AG10803 (cell line): ENCODE measurements around the gene DLGAP1.
A peak's percentile ranks its signal among the peaks of the same experiment; 100 is the strongest.

Experiments
- DNase-seq: peaks from one replicate; pipeline ENCODE4 v3.0.0; 2010; ENCODE audit warnings: low read depth
- H3K4me3 ChIP-seq: 2 replicates; pipeline ENCODE4 v1.5.1; 2011; ENCODE audit warnings: mild to moderate bottlenecking, low read length, control low read depth
- TF ChIP-seq, protein P1 (sequence below): conservative IDR thresholded peaks from 2 replicates; pipeline ENCODE4 v1.5.1; 2011; ENCODE audit warnings: mild to moderate bottlenecking, low read length, control low read depth, inconsistent platforms

Gene DLGAP1

GRCh38 chr18:4077204-4077603 lies 377.9 kb downstream of the DLGAP1 start:
- DNase-seq = no peak
- H3K4me3 ChIP-seq = no peak overlapping the region
- TF ChIP-seq, protein P1, sequence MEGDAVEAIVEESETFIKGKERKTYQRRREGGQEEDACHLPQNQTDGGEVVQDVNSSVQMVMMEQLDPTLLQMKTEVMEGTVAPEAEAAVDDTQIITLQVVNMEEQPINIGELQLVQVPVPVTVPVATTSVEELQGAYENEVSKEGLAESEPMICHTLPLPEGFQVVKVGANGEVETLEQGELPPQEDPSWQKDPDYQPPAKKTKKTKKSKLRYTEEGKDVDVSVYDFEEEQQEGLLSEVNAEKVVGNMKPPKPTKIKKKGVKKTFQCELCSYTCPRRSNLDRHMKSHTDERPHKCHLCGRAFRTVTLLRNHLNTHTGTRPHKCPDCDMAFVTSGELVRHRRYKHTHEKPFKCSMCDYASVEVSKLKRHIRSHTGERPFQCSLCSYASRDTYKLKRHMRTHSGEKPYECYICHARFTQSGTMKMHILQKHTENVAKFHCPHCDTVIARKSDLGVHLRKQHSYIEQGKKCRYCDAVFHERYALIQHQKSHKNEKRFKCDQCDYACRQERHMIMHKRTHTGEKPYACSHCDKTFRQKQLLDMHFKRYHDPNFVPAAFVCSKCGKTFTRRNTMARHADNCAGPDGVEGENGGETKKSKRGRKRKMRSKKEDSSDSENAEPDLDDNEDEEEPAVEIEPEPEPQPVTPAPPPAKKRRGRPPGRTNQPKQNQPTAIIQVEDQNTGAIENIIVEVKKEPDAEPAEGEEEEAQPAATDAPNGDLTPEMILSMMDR = no peak

GRCh38 chr18:4074647-4075046 lies 380.5 kb downstream of the DLGAP1 start:
- TF ChIP-seq, protein P1 = no peak
- no peak overlapping the region for H3K4me3 ChIP-seq
- no peak for DNase-seq

DNA sequence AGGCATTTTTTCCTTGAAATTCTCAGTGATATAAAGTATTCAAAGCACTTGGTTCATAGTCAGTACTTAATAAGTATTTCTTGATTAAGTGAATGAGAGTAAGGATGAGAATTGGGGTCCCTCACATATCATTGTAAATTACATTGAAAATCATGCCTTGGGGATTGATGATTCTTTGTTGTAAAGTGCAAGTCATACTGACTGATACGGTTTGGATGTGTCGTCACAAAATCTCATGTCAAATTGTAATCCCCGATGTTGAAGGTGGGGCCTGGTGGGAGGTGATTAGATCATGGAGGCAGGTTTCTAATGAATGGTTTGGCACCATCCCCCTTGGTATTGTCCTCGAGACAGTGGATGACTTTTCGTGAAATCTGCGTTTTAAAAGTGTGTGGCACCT lies 385.9 kb downstream of the DLGAP1 start:
- TF ChIP-seq, protein P1 = no peak
- no peak for DNase-seq
- H3K4me3 ChIP-seq = no peak overlapping the region

DNA sequence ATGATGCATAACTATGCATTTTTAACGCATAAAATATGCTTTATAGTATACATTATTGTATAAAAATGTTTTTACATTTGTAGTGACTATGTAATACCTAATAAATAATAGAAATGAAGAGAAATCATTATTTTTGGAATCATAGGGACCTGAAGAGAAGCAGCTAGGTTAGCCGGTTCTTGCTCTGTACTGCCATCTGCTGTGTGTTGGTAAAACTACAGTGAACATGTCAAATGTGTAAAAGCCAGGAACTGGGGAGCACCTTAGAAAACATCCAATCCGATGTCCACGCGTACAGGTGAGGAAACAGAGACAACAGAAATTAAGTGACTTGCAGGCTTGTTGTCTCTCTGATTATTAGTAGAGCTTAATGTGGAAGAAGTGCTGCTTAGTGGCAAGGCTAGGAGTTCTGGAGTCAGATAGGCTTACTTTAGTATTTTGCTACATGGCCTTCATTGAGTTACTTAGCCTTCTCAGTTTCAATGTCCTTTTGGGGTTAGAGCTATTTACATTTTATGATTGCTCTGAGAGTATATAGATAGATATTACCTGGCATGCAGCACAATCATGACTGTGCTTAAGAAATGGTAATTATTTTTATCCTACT lies 386.5 kb downstream of the DLGAP1 start:
- TF ChIP-seq, protein P1 = peak; percentile 85
- no peak overlapping the region for H3K4me3 ChIP-seq
- peak; percentile 52 for DNase-seq

DNA sequence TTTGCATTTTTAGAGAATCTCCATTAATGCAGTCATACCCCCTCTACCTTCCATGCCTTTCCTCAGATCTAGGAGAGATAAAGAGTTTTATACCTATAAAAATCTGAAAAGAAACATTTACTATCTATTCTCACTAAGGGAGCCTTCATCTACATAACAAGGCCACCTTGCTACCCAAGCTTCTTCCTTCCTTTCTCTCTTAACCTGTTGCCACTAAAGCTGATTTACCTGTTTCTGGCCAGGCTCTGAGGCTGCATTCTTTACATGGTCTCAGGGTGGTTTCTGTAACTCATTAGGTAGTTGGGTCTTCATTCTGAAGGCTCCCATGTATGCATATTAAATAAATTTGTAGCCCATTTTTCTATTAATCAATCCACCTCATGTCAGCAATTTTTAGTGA lies 391.6 kb downstream of the DLGAP1 start:
- TF ChIP-seq, protein P1 = no peak
- DNase-seq = no peak
- no peak overlapping the region for H3K4me3 ChIP-seq

- no peak overlapping the region for H3K4me3 ChIP-seq
- TF ChIP-seq, protein P1 = no peak
- DNase-seq = no peak
Observed at GRCh38 chr18:4060427-4061281, 394.5 kb downstream of the DLGAP1 start.

DNA sequence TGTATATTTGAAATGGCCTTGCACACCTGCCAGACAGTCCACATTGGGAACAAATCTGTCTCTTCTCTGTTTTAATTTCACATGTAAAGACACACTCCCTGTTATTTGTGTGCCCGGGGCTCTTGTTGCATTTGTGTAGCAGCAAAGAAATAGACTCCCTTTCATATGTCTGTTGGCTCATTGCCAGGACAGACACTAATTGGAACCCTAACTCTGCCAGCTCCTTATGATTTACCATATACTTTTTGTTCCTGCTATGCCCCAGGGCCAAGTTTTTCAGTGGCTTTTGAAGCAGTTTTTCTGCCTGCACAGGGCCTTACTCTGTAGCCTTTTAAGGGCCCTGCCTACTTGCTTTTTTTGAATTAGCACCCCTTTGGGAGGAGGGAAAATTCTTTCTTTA lies 396.9 kb downstream of the DLGAP1 start:
- H3K4me3 ChIP-seq = no peak overlapping the region
- DNase-seq = no peak
- TF ChIP-seq, protein P1 = no peak
